NCI-H2227 treated with DMSO at 0.1 percent for 48 hours (cell line): Measurements from ENCODE around the gene RAB26.

Experiments used
- DNase-seq: peaks from one replicate; lab custom pipeline; 2025; lab: John Stamatoyannopoulos, UW

The RAB26 gene

GRCh38 chr16:2159175-2159838 lies 10.9 kb downstream of the RAB26 start:
- DNase-seq, result no peak

- DNase-seq, result no peak
Observed at GRCh38 chr16:2160915-2161551, 12.6 kb downstream of the RAB26 start.

- no peak for DNase-seq
Observed at GRCh38 chr16:2161911-2162310, 13.5 kb downstream of the RAB26 start.

GRCh38 chr16:2162676-2163118 lies 14.3 kb downstream of the RAB26 start:
- DNase-seq, result no peak

- no peak for DNase-seq
Observed at GRCh38 chr16:2163211-2163881, 14.9 kb downstream of the RAB26 start.

- DNase-seq, result no peak
Observed at GRCh38 chr16:2165861-2166260, 17.4 kb downstream of the RAB26 start.

- no peak for DNase-seq
Observed at GRCh38 chr16:2166263-2167067, 18.0 kb downstream of the RAB26 start.

- no peak for DNase-seq
Observed at GRCh38 chr16:2167068-2167638, 18.7 kb downstream of the RAB26 start.

GRCh38 chr16:2170080-2170479 lies 21.7 kb downstream of the RAB26 start:
- DNase-seq, result no peak

- no peak for DNase-seq
Observed at GRCh38 chr16:2170587-2171435, 22.4 kb downstream of the RAB26 start.

GRCh38 chr16:2171601-2172178 lies 23.3 kb downstream of the RAB26 start:
- no peak for DNase-seq

- DNase-seq, result no peak
Observed at GRCh38 chr16:2172688-2173335, 24.4 kb downstream of the RAB26 start.

GRCh38 chr16:2173366-2173765 lies 24.9 kb downstream of the RAB26 start:
- no peak for DNase-seq

- no peak for DNase-seq
Observed at GRCh38 chr16:2173916-2174315, 25.5 kb downstream of the RAB26 start.

- peak; percentile 86 for DNase-seq
Observed at GRCh38 chr16:2174396-2175131, 26.1 kb downstream of the RAB26 start.

GRCh38 chr16:2175454-2175853 lies 27.0 kb downstream of the RAB26 start:
- no peak for DNase-seq

GRCh38 chr16:2176047-2176446 lies 27.6 kb downstream of the RAB26 start:
- no peak for DNase-seq

GRCh38 chr16:2177101-2177500 lies 28.7 kb downstream of the RAB26 start:
- DNase-seq, result no peak

GRCh38 chr16:2177561-2177960 lies 29.1 kb downstream of the RAB26 start:
- no peak for DNase-seq
